GM19455 (cell line): ENCODE data around the gene B3GAT3.
A peak's percentile ranks its signal among the peaks of the same experiment; 100 is the strongest.
"Not testable (repeated sequence)": the region's sequence is repeated elsewhere in the genome, so short reads cannot be mapped to it uniquely, and the experiment has no call there.

Experiments used
- ATAC-seq: cut with Tn5 transposase; IDR thresholded peaks from one replicate; pipeline ENCODE4 v1.9.1; 2021; ENCODE audit not compliant: unreplicated experiment

B3GAT3 gene

DNA sequence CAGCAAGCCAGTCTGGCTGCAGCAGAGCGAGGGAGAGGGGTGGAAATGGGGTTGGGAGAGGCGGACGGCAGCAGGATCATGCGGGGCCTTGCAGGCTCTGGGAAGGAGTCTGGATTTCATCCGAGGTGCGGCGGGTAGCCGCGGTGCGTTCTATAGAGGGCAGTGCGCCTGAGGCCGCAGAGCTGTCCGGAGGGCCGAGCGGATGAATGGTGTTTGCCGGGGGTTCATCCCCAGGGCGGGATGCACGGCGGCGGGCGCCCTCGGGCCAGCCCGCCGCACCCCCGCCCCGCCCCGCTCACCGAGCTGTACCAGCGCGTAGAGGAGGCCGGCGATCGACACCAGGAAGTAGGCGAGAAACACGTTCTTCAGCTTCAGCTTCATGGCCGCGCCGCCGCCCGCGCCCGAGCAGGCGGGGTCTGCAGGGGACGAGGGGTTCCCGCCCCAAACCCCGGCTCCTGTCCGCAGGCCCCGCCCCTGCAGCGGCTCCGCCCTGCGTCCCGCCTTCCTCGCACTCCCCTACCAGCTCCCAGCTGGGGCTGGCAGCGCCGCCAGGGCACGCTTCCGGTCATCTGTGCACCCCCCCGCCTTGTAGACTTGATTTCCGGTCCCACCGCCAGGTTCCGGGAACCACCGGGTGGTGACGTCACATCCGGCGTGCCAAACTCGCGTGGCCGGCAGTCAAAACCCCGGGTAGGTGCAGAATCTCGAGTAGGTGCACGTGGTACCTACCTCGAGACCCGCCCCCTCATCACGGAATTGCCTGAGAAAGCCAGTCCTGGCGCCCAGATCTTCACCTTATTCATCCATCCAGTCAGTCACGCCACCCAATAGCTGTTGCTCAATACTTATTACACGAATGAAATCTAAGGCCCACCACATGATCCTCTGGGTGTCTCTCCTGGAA lies at the start of gene B3GAT3:
Gene B3GAT3, minus strand, starts transcription at position 420 of the 904 bp plus-strand sequence. Its CDS starts 39 bp downstream, at position 381.
- peak; percentile 91 for ATAC-seq

DNA sequence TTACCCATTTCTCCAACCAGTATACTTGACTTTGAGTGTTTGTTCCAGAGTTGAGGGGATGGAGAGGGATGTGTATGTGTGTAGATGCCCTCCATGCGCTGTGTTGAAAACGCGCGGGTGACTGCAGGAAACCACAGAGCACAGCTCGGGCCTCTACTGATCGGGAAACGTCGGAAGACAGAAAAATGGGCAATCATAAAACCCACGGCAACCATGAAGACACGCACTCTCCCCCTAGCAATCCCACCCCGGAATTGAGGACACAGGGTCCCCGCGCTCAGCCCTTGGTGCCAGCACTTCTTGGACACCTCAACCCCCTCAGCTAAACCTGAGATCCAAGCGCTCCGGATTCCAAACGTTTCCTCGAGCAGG lies 49.4 kb upstream of the B3GAT3 start:
- ATAC-seq, result no peak

DNA sequence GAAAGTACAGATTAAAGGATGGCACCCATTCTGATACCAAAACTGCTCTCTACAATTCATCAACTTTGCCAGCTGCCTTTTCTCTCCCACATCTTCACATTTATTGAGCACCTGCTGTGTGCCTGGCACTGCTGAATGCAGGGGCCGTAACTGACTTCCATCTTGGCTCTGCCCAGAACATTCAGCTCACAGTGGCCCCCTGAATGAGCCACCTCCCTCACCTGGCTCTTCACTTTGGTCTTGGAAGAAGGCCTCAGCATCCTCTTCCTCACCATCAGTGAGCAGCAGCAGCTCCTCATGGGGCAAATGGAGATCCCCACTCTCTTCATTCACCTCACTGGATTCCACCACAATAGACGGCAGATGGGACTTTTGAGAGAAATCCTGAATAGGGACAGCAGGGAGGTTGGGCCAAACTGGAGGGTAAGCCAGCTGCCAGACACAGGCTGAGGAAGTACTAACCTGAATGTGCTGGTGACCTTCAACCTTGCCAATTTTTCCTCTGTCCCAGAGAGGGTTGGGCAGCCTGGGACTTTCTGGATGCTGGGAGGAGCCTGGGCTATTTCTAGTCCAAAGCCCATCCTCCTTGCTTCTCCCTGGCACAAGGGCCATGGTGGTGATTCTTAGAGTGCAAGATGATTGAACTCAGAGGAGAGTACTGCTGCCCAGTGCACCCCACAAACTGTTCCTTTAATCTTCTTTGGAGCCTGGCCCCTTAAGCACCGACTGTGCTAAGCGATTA lies 47.8 kb upstream of the B3GAT3 start:
- no peak for ATAC-seq

DNA sequence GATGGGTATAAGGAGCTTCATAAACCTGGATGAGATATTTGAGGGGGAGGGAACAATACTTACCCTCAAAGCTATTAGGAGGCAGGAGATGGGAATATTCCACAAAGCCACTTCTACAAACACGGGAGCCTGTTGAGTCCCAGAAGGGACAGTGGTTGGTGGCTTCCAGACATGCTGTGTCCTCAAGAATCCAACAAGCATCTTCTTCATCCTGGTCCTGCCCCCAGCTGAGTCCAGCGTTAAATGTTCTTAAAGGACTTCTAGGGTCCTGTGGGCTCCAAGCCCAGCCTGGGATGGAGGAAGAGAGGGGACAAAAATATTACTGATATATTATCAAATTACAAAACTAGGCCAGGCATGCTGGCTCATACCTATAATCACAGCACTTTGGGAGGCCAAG lies 45.7 kb upstream of the B3GAT3 start:
- ATAC-seq, result no peak

DNA sequence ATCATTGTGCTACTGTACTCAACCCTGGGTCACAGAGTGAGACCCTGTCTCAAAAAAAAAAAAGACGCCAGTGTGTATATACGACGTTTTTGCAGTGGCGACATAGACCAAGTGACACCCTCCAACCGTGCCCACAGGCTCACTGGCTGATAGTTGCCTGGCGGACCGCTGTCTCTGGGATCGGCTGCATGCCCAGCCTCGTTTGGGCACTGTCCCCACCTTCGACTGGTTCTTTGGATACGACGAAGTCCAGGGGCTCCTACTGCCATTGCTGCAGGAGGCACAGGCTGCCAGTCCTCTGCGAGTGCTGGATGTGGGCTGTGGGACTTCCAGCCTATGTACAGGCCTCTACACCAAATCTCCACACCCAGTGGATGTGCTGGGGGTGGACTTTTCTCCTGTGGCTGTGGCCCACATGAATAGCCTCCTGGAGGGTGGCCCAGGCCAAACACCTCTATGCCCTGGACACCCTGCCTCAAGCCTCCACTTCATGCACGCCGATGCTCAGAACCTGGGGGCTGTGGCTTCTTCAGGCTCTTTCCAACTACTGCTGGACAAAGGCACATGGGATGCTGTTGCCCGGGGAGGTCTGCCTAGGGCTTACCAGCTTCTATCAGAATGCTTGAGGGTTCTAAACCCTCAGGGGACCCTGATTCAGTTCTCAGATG lies 44.6 kb upstream of the B3GAT3 start:
- ATAC-seq, result no peak

DNA sequence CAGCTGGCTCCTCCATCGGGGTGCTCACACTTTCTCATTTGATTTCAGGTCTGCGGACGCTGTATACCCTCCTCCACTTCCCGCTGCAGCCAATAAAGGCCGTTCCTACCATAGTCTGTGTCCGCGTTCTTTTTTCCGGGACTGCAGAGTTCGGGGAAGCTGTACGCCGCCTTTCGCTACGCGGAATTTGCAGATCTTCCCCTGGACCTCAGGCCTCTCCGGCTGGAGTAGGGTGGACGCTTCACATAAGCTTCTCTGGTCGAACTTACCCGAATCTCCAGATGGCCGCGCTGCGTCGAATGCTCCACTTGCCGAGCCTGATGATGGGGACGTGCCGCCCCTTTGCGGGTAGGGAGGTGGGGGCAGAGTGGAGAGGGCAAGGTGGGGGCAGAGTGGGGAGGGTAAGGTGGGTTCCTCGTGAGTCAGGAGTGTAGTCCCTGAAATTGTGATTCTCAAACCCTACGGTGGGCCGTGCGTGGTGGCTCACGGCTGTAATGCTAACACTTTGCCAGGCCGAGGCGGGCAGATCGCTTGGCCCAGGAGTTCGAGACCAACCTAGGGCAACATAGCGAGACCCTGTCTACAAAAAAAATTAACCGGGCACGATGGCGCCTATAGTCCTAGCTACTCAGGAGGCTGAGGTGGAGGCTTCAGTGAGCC lies 43.9 kb upstream of the B3GAT3 start:
- ATAC-seq, result no peak

DNA sequence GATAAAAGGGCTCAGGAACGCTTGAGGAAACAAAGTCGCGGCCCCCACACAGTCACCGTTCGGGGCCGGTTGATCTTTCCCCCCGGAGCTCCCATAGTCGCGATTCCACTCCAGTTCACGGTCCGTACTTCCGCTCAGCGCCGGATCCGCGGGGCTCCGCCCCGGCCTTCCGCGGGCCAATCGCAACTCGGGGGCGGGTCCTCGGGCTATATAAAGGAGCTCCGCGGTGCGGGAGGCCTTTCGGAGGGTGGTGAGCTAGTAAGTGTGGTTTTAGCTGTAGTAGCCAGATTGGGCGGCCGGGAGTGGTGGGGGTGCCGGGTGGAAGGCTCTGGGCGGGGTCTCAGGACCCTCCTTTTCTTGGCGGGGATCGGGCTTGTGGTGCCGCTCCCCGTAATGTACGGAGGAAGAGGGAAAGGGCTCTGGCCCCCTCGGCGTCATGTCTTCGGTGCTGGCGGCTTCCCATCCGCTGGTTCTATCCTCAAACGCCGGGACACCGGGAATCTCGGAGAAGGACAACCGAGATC lies 43.4 kb upstream of the B3GAT3 start, which contains the start of the genes C11orf98 and CSKMT:
Gene C11orf98, minus strand, starts transcription at position 136 of the 524 bp plus-strand sequence. Its CDS starts 41 bp downstream, at position 95.
Gene CSKMT, plus strand, starts transcription at position 238 of the 524 bp plus-strand sequence. CDS start 568 bp downstream, outside the sequence.
- peak; percentile 81 for ATAC-seq

DNA sequence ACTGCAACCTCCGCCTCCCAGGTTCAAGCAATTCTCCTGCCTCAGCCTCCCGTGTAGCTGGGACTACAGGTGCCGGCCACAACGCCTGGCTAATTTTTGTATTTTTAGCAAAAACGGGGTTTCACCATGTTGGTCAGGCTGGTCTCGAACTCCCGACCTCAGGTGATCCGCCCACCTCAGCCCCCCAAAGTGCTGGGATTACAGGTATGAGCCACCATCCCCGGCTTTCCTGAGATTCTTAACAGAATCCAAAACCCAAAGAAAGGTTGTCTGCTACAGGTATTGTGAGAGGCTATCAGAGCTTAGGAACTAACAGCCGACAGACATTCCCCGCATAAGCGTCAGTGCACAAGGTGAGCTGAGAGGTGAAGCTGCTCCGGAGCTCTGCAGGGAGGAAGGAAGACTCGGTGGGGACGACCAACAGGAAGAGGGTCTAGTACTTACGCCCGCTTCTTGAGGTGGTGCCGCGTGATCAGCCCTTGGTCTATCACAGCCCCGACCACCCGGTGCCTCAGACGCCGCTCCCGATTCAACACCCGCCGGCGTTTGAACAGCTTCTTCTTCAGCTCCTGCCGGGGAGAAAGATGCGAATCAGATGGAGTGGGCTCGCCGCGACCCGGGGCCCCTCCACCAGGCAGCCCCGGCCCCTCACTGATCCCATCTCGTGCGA lies 42.8 kb upstream of the B3GAT3 start:
- ATAC-seq, result peak; percentile 29

DNA sequence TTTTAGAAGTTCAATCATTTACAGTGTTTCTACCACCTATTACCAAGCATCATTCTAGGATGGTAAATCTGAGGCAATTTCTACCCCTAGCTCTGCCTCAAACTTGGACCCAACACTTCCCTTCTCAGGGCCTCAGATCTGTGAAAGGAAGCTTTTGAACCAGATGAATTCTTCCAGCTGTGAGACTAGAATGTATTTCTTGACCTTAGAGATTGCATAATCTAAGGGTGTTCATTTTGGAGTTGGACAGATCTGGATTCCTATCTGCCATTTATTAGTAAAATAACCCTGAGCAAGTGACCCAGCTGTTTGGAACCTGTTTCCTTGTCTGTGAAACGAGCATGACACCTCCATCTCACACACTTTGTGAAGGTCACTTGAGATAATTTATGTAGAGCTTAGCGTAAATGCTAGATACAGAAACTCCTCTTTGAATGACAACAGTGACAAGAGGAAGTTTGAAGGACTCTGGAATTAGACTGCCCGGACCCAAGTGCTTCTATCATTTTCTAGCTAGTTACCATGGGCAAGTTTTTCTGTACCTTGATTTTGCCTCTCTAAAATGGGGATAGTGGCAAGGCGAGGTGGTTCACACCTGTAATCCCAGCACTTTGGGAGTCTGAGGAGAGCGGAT lies 35.1 kb upstream of the B3GAT3 start:
- no peak for ATAC-seq

DNA sequence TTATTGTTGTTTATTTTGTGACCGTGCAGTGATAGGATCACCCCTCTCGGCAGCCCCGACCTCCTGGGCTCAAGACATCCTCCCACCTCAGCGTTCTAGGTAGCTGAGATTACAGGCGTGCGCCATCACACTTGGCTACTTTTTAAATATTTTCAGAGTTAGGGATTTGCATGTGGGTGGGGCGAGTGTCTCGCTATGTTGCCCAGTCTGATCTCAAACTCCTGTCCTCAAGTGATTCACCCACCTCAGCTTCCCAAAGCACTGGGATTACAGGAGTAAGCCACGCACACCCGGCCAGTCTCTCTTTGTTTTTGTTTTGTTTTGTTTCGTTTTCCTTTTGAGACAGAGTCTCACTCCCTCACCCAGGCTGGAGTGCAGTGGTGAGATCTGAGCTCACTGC lies 32.5 kb upstream of the B3GAT3 start:
- ATAC-seq, result no peak

DNA sequence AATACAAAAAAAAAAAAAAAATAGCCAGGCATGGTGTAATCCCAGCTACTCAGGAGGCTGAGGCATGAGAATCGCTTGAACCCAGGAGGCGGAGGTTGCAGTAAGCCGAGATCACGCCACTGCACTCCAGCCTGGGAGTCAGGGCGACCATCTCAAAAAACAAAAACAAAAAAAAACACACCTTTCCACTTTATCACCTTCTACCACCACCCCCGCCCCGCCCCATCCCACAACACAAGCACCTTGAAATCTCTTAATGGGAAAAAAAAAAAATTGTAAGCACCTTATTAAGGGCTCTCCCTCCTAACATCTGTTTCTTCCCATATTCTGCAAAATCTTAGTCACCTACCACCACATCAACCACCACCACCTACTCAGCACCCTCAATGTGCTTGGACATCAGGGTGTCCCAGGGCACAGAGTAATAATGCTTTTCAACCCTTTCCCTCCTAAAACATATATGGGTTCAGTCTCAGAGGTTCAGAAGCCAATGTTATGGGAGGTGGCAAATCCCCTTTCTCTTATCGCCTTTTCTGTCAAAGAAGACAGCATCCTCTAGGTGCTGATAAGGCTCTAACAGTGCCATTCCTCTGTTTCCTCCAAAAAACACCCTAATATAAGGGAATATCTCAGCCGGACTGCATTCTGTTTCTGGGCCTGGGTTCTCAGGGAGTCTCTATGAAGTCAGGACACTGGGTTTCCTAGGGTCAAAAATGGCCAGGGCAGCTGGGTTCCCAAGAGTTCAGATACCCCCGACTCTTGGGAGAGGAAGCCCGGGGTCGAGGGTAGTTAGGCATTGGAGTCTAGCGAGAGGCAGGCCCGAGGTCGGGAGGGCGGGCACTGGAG lies 30.6 kb upstream of the B3GAT3 start:
- ATAC-seq, result no peak

DNA sequence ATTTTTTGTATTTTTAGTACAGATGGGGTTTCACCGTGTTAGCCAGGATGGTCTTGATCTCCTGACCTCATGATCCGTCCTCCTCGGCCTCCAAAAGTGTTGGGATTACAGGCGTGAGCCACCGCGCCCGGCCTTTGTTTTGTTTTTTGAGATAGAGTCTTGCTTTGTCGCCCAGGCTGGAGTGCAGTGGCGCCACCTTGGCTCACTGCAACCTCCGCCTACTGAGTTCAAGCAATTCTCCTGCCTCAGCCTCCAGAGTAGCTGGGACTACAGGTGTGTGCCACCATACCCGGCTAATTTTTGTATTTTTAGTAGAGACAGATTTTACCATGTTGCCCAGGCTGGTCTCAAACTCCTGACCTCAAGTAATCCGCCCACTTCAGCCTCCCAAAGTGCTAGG lies 28.5 kb upstream of the B3GAT3 start:
- not testable (repeated sequence) for ATAC-seq

DNA sequence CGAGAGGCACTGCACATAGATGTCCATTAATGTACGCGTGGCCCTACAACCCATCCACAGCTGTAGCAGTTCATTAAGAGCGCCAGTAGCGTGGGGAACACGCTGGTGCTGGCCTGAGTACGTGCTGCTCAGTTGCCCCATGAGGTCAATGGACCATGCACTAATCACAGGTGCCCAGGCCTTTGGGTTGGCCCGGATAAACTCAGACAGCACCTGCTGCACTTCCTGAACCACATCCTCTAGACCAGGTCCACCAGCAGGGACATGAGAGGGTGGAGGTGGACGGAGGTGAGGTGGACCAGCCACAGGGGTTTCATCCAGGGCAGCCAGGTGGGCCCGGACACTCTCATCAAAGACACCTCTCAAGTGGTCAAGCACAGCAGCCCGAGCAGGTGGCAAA lies 27.7 kb upstream of the B3GAT3 start:
- no peak for ATAC-seq

DNA sequence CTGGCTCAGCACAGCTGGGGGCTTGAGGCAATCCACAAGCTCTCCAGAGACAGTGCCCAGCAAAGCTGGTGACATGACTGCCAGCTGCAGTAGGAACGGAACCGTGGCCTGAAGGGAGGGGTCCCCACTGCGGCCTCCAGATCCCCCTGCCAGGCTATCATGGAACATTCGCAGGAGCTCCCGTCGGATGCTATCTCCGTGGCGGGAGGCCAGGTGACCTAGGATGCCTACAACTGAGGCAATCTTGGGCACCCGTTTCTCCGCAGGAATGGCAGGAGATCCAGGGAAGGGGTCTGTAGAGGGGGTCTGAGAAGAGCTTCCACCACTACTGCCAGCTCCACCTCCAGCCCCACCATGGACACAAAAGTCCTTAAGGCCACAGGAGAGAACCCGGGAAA lies 27.2 kb upstream of the B3GAT3 start:
- ATAC-seq, result no peak

DNA sequence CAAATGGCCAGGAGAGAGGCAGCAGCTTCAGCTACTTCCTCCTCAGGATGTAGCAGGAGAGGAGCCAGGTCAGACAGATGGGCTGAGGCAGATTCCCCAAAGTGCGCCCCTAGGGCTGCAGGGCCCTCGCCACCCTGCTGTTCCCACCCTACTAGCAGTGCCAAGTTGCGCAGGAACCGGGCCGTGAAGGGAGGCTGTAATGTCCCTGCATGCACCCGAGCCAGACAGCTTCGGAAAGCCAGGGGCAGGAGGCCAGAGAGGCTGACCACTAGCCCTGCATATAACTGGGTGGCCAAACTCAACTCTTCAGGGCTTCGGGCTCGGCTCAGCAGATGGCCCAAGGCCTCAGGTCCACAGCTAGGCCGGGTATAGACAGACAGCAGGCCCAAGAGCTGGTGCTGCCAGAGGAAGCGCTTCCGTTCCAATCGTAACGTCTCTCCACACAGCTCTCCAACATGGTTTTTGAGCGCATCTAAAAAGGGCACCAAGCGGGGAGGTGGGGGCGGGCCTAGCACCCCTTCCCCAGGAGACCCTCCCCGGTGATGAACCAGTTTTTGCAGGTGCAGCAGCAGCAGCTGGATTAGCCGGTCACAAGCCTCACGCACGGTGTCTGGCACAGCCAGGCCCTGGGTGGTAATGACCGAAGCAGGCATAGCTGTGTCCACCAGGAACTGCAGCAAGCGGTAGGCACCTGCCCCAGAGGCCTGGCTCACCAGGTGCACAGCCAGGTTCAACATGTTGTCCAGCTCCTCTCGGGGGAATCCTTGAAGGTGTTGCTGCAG lies 26.6 kb upstream of the B3GAT3 start:
- ATAC-seq, result no peak

DNA sequence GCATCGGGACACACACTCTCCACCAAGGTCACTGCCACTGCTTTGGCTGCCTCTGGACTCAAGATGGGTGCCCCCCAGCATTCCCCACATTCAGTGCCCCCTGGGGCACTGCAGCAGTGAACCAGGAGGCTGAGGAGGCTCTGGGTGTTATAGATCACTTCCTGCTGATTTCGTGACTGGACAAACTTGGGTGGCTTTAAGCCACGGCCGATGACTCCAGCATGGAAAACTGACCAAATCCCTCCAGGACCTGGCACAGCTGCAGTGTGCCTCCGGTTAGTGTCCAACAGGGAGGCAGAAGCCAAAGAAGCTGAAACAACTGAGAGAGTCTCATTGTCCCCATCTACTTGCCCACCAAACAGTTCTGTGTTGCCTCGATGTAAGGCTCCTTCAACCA lies 25.8 kb upstream of the B3GAT3 start:
- ATAC-seq, result no peak

DNA sequence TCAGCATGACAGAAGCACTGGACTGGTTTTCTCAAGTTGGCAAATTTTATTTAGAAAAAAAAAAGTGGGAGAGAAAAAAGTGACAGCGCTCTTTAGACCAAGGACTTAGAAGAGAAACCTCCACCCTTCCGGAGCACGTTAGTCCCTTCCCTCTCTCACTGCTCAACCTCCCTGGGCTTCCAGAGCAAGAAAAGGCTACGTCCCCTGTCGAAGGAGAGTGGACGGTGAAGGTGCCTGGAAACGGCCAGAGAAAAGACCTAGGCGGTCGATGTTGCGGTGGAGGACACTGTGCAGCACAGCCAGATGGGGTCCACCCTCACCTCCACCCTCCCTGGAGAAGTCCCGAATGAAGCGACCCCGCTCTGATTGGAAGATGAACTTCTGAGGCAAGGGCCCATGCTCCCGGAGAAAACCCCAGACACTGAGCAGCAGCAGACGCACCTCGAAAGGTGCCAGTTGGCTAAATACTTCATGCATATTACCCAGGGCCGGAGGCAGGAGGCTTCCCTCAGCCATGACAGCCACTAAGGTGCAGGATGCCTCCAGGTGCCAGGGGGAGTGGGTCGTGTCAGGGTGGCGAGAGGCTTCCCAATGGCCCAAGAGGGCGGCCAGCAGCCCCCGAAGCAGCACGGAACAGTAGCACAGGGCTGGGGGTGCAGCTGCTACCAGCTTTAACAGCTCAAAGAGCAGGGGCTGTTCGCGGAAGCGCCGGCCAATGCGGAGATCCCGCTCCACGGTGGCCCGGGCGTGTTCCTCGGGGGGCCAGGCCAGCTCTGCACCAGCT lies 25.2 kb upstream of the B3GAT3 start:
- ATAC-seq, result no peak
